BLaER1 (cell line): ENCODE results near the gene ADAMTS7.
"Not testable (repeated sequence)": the region's sequence is repeated elsewhere in the genome, so short reads cannot be mapped to it uniquely, and the experiment has no call there.

Source experiments
- H3K27ac ChIP-seq: shearing (Covaris generic); formaldehyde crosslinking; 2 replicates; pipeline ENCODE4 v1.8.1; 2022
- H3K27me3 ChIP-seq: shearing (Covaris generic); formaldehyde crosslinking; 2 replicates; pipeline ENCODE4 v1.8.1; 2022
- H3K36me3 ChIP-seq: shearing (Covaris generic); formaldehyde crosslinking; 2 replicates; pipeline ENCODE4 v1.8.1; 2022
- H3K4me1 ChIP-seq: shearing (Covaris generic); formaldehyde crosslinking; 2 replicates; pipeline ENCODE4 v1.8.1; 2022
- H3K4me2 ChIP-seq: shearing (Covaris generic); formaldehyde crosslinking; 2 replicates; pipeline ENCODE4 v1.8.1; 2022
- H3K4me3 ChIP-seq: shearing (Covaris generic); formaldehyde crosslinking; 2 replicates; pipeline ENCODE4 v1.8.1; 2022
- H3K9ac ChIP-seq: shearing (Covaris generic); formaldehyde crosslinking; 2 replicates; pipeline ENCODE4 v1.8.1; 2022
- H3K9me3 ChIP-seq: shearing (Covaris generic); formaldehyde crosslinking; 2 replicates; pipeline ENCODE4 v1.8.1; 2022
- H4K20me1 ChIP-seq: shearing (Covaris generic); formaldehyde crosslinking; 2 replicates; pipeline ENCODE4 v1.8.1; 2022
- Cebpa-rat ChIP-seq: shearing (Covaris generic); IDR thresholded peaks from 2 replicates; pipeline ENCODE4 v1.8.1; 2022

ADAMTS7 gene

GRCh38 chr15:78734451-78735064 lies 76.7 kb downstream of the ADAMTS7 start:
- Histone ChIP-seq H3K4me2 (no peak overlapping the region), H3K4me3 (no peak overlapping the region), H3K9me3 (no peaks in the 10 kb centered on the region), H3K36me3 (no peaks in the 10 kb centered on the region), H3K27ac (no peak overlapping the region), H4K20me1 (no peaks in the 10 kb centered on the region), H3K27me3 (no peaks in the 10 kb centered on the region), H3K9ac (no peak overlapping the region), H3K4me1 (no peaks in the 10 kb centered on the region)
- TF ChIP-seq Cebpa-rat, result no peak

DNA sequence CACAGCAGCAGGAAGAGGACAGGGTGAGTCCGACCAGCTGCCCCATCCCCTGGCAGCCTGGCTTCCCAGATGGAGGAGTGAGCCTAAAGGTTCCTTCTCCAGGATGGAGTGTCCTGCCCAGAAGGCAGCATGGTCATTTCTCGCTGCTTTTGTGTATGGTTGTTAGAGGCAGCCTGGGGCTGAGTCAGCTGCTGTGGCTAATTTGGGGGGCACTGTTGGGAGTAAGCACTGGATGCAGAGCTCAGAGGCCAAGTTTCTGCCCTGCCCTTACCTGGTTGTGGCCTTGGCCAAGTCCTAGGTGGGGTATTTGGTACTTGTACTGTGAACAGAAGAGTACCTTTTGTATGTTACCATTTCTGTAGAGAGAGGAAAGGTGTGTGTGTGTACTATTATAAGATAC lies 78.6 kb downstream of the ADAMTS7 start:
- Histone ChIP-seq H4K20me1 (no peaks in the 10 kb centered on the region), H3K9me3 (no peaks in the 10 kb centered on the region), H3K4me3 (no peak overlapping the region), H3K27me3 (no peaks in the 10 kb centered on the region), H3K9ac (no peak overlapping the region), H3K4me1 (peaks cover 8% of the 10 kb centered on the region; the same call in 1 of the 2 replicates), H3K4me2 (no peak overlapping the region), H3K27ac (no peak overlapping the region), H3K36me3 (no peaks in the 10 kb centered on the region)
- TF ChIP-seq Cebpa-rat, result no peak

DNA sequence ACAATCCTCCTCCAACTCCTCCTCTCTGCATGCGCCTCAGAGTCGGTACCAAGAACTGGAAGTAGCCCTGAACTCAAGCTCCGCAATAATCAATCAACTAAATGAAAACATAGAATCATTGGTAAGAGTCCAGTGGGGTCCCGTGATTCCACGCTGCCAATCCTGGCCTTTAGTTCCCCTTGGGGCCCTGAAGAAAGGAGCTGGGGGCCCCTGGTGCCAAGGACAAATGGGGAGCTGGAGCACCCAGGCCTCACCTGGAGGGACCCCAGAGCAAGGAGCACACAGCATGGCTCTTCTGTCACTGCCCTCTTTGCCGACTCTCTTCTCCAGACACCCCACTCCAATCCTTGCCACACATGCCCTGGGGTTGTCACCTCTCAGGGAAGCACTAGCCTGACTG lies 80.3 kb downstream of the ADAMTS7 start:
- H4K20me1 ChIP-seq, result no peaks in the 10 kb centered on the region
- H3K9ac ChIP-seq, result no peak overlapping the region
- H3K9me3 ChIP-seq, result no peaks in the 10 kb centered on the region
- no peak for TF ChIP-seq Cebpa-rat
- H3K27me3 ChIP-seq, result no peaks in the 10 kb centered on the region
- H3K4me1 ChIP-seq, result peaks cover 12% of the 10 kb centered on the region; the same call in 1 of the 2 replicates
- H3K4me2 ChIP-seq, result no peak overlapping the region
- no peak overlapping the region for H3K27ac ChIP-seq
- no peak overlapping the region for H3K4me3 ChIP-seq
- H3K36me3 ChIP-seq, result no peaks in the 10 kb centered on the region

- H3K9me3 ChIP-seq, H4K20me1 ChIP-seq, H3K27me3 ChIP-seq, H3K27ac ChIP-seq, H3K36me3 ChIP-seq, H3K9ac ChIP-seq, H3K4me3 ChIP-seq, H3K4me2 ChIP-seq: not testable (repeated sequence)
- peaks cover 12% of the 10 kb centered on the region; the same call in 1 of the 2 replicates for H3K4me1 ChIP-seq
These were observed 82.8 kb downstream of the ADAMTS7 start for GRCh38 chr15:78728427-78728826.

DNA sequence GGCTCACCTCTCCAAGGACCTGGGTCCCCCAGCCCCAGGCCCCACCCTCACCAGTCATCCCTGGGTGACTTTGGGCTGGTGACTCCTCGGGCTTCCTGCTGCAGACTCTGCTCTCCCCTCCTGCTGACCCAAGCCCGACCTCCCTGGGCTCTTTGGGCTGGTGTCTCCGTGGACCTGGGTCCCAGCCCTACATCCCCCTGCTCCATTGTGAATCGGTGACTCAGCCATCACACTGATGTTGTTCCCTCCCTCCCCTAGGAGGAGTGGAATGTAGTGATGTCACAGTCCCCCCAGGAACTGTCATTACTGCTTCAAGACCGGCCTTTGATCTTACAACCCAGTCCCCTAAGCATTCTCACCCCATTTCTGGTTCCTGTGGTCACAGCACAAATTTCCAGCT lies 83.7 kb downstream of the ADAMTS7 start:
- Histone ChIP-seq H3K9ac (no peak overlapping the region), H3K4me1 (peaks cover 12% of the 10 kb centered on the region; the same call in 1 of the 2 replicates), H3K4me2 (no peak overlapping the region), H3K4me3 (no peak overlapping the region), H3K9me3 (no peaks in the 10 kb centered on the region), H3K27me3 (no peaks in the 10 kb centered on the region), H4K20me1 (no peaks in the 10 kb centered on the region), H3K36me3 (no peaks in the 10 kb centered on the region), H3K27ac (no peak overlapping the region)
- no peak for TF ChIP-seq Cebpa-rat

DNA sequence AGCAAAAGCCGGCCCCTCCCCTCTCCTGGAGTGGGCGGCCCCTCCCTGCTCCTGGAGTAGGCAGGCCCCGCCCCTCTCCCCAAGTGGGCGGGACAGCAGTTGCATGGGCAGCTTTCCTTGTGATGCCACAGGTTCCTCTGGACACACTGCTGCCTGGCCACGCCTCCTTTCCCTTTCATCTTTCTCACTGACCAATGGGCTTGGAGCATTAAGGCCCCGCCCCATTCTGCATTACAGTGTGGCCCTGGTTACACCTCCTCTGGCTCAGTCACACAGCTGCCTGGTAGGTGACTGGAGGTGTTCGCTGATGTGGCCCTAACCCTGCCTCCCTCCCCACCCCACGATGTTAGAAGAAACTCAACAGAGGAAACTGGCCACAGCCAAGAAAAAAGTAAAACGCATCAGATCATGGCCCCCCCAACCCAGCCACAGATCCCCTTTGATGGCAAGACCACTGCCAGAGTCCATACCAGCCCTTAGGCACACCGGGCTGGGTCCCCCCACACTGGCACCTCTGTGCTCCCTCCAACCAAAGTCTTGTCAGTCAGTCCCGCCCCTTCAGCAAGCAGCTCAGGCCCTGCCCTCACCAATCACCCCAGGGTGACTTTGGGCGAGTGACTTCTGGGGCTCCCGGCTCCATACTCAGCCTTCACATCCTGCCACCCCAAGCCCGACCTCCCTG lies 84.3 kb downstream of the ADAMTS7 start:
- TF ChIP-seq Cebpa-rat, result no peak
- Histone ChIP-seq H3K4me2 (no peak overlapping the region), H4K20me1 (no peaks in the 10 kb centered on the region), H3K27ac (no peak overlapping the region), H3K4me1 (peaks cover 12% of the 10 kb centered on the region; the same call in 1 of the 2 replicates), H3K36me3 (no peaks in the 10 kb centered on the region), H3K27me3 (no peaks in the 10 kb centered on the region), H3K4me3 (no peak overlapping the region), H3K9me3 (no peaks in the 10 kb centered on the region), H3K9ac (no peak overlapping the region)

DNA sequence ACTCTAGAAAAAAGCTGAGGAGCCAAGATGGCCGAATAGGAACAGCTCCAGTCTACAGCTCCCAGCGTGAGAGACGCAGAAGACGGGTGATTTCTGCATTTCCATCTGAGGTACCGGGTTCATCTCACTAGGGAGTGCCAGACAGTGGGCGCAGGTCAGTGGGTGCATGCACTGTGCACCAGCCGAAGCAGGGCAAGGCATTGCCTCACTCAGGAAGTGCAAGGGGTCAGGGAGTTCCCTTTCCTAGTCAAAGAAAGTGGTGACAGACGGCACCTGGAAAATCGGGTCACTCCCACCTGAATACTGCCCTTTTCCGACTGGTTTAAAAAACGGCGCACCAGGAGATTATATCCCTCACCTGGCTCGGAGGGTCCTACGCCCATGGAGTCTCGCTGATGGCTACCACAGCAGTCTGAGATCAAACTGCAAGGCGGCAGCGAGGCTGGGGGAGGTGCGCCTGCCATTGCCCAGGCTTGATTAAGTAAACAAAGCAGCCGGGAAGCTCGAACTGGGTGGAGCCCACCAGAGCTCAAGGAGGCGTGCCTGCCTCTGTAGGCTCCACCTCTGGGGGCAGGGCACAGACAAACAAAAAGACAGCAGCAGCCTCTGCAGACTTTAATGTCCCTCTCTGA lies 91.3 kb downstream of the ADAMTS7 start:
- H3K9ac ChIP-seq, result not testable (repeated sequence)

GRCh38 chr15:78718837-78719236 lies 92.4 kb downstream of the ADAMTS7 start:
- TF ChIP-seq Cebpa-rat, result no peak

More for the DNA sequence above, 91.3 kb downstream of the ADAMTS7 start:
- H3K4me2 ChIP-seq, result peak overlapping the region; percentile 40
- not testable (repeated sequence) for H4K20me1 ChIP-seq, H3K4me3 ChIP-seq, H3K4me1 ChIP-seq, H3K36me3 ChIP-seq, H3K27me3 ChIP-seq, H3K27ac ChIP-seq, H3K9me3 ChIP-seq

DNA sequence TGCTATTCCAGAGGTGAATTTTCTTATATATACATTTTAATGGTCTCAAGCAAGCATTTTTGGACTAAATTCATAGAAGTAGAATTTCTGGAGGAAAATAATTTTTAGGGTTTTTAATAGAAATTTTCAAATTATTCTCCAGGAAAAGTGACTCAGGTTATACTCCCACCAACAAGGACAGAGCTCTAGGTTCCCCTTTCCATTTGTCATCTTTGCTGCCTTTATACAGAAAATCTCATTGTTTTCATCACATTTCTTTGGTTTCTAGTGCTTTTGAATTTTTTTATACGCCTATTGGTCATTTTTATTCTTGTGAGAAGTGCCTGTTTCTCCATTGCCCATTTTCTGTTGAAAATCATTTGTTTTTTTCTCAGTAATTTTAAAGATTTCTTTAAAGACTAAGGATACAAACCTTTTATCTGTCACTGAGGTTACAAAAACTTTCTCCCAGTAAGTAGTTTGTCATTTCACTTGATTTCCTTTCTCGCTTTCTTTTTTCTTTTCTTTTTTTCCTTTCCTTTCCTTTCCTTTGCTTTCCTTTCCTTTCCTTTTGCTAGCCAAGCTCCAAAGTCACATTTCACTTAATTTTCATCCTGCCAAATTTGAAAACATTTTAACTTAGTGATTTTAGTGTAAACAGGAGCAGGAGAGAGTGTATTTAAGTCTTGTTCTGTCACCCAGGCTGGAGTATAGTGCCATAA lies 93.2 kb downstream of the ADAMTS7 start:
- TF ChIP-seq Cebpa-rat, result no peak
- Histone ChIP-seq H3K9ac (no peak overlapping the region), H3K4me2 (no peak overlapping the region), H3K27ac (no peak overlapping the region), H4K20me1 (no peaks in the 10 kb centered on the region), H3K4me3 (no peak overlapping the region), H3K27me3 (no peaks in the 10 kb centered on the region), H3K36me3 (no peaks in the 10 kb centered on the region), H3K9me3 (peaks cover 21% of the 10 kb centered on the region), H3K4me1 (peaks cover 8% of the 10 kb centered on the region)

More at GRCh38 chr15:78718837-78719236, 92.4 kb downstream of the ADAMTS7 start:
- Histone ChIP-seq H3K36me3 (no peaks in the 10 kb centered on the region), H3K27ac (no peak overlapping the region), H3K9me3 (peaks cover 13% of the 10 kb centered on the region), H4K20me1 (no peaks in the 10 kb centered on the region), H3K27me3 (no peaks in the 10 kb centered on the region), H3K4me3 (no peak overlapping the region), H3K9ac (no peak overlapping the region), H3K4me1 (peaks cover 8% of the 10 kb centered on the region), H3K4me2 (no peak overlapping the region)

- Histone ChIP-seq H3K9me3 (peaks cover 27% of the 10 kb centered on the region), H4K20me1 (no peaks in the 10 kb centered on the region), H3K4me1 (peaks cover 13% of the 10 kb centered on the region), H3K27ac (no peak overlapping the region), H3K9ac (no peak overlapping the region), H3K27me3 (no peaks in the 10 kb centered on the region), H3K36me3 (no peaks in the 10 kb centered on the region), H3K4me2 (no peak overlapping the region), H3K4me3 (no peak overlapping the region)
- no peak for TF ChIP-seq Cebpa-rat
These were observed 94.6 kb downstream of the ADAMTS7 start for GRCh38 chr15:78716651-78717050.
